ENCODE data around the gene MGAT4C.

Gene MGAT4C

GRCh38 chr12:85968606-85969005 lies 287.6 kb downstream of the MGAT4C start:
- in situ Hi-C loops (cut with HindIII; ENCODE audit: low sequenced_read_pairs), result no loop called here
- TF ChIP-seq, protein P1, sequence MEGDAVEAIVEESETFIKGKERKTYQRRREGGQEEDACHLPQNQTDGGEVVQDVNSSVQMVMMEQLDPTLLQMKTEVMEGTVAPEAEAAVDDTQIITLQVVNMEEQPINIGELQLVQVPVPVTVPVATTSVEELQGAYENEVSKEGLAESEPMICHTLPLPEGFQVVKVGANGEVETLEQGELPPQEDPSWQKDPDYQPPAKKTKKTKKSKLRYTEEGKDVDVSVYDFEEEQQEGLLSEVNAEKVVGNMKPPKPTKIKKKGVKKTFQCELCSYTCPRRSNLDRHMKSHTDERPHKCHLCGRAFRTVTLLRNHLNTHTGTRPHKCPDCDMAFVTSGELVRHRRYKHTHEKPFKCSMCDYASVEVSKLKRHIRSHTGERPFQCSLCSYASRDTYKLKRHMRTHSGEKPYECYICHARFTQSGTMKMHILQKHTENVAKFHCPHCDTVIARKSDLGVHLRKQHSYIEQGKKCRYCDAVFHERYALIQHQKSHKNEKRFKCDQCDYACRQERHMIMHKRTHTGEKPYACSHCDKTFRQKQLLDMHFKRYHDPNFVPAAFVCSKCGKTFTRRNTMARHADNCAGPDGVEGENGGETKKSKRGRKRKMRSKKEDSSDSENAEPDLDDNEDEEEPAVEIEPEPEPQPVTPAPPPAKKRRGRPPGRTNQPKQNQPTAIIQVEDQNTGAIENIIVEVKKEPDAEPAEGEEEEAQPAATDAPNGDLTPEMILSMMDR (IDR thresholded peaks at IDR 0.05; ENCODE audit: low read depth, low read length, missing control alignments), result no peak
- no peak for DNase-seq (ENCODE audit: low read depth)
- no peak overlapping the region for H3K4me3 ChIP-seq (ENCODE audit: low read depth, low read length)

- no peak for DNase-seq (ENCODE audit: low read depth)
- TF ChIP-seq, protein P1 (IDR thresholded peaks at IDR 0.05; ENCODE audit: low read depth, low read length, missing control alignments), result no peak
- in situ Hi-C loops (cut with HindIII; ENCODE audit: low sequenced_read_pairs), result no loop called here
- no peak overlapping the region for H3K4me3 ChIP-seq (ENCODE audit: low read depth, low read length)
These were observed 292.9 kb downstream of the MGAT4C start for GRCh38 chr12:85963326-85963725.

GRCh38 chr12:85956081-85956480 lies 300.1 kb downstream of the MGAT4C start:
- no peak for DNase-seq (ENCODE audit: low read depth)
- in situ Hi-C loops (cut with HindIII; ENCODE audit: low sequenced_read_pairs), result no loop called here
- TF ChIP-seq, protein P1 (IDR thresholded peaks at IDR 0.05; ENCODE audit: low read depth, low read length, missing control alignments), result no peak
- H3K4me3 ChIP-seq (ENCODE audit: low read depth, low read length), result no peak overlapping the region

DNA sequence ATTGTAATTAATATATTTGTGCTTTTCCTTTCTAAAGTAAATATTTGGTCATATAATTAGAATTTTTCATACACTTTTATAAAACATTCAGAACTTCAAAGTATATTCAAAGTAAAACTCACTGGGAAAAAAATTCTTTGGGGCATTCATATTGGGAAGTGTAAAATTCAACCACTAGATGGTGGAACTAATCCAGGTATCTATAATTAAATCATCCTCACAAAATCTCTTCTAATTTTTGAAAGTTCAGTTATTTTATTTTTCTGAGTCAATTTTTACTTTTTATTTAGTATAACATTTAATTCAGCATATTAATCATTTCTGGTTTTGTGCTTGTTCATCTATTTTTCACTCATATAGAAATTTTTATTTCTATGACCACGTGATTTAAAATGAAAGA lies 301.1 kb downstream of the MGAT4C start:
- DNase-seq (ENCODE audit: low read depth), result peak; percentile 6
- H3K4me3 ChIP-seq (ENCODE audit: low read depth, low read length), result no peak overlapping the region
- TF ChIP-seq, protein P1 (IDR thresholded peaks at IDR 0.05; ENCODE audit: low read depth, low read length, missing control alignments), result no peak
- in situ Hi-C loops (cut with HindIII; ENCODE audit: low sequenced_read_pairs), result no loop called here

- peak; percentile 34 for DNase-seq (ENCODE audit: low read depth)
- in situ Hi-C loops (cut with HindIII; ENCODE audit: low sequenced_read_pairs), result no loop called here
- TF ChIP-seq, protein P1 (IDR thresholded peaks at IDR 0.05; ENCODE audit: low read depth, low read length, missing control alignments), result peak; percentile 23
- H3K4me3 ChIP-seq (ENCODE audit: low read depth, low read length), result no peak overlapping the region
These were observed 304.4 kb downstream of the MGAT4C start for GRCh38 chr12:85951823-85952222.

GRCh38 chr12:85949253-85949652 lies 306.9 kb downstream of the MGAT4C start:
- H3K4me3 ChIP-seq (ENCODE audit: low read depth, low read length), result no peak overlapping the region
- in situ Hi-C loops (cut with HindIII; ENCODE audit: low sequenced_read_pairs), result no loop called here
- TF ChIP-seq, protein P1 (IDR thresholded peaks at IDR 0.05; ENCODE audit: low read depth, low read length, missing control alignments), result no peak
- no peak for DNase-seq (ENCODE audit: low read depth)

DNA sequence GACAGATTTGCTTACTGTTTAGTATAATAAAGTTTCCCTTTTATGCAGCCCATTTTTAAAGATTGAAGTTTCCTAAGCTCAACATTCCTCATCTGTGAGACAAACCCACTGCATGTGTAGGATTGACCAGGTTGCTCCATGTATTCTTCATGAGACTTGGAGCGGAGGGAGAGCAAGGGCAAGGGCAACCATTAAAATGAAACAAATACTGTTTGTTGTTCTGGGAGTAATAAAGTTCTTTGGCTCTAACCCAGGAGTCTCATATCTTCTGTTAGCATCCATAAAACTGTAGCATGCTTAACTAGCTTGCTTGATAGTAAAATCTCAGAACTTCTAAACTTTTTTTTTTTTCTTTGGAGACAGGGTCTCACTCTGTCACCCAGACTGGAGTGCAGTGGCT lies 307.9 kb downstream of the MGAT4C start:
- H3K4me3 ChIP-seq (ENCODE audit: low read depth, low read length), result no peak overlapping the region
- DNase-seq (ENCODE audit: low read depth), result no peak
- in situ Hi-C loops (cut with HindIII; ENCODE audit: low sequenced_read_pairs), result no loop called here
- TF ChIP-seq, protein P1 (IDR thresholded peaks at IDR 0.05; ENCODE audit: low read depth, low read length, missing control alignments), result no peak

Measured in astrocyte of the cerebellum (primary cell).